ENCODE measurements around the gene SCYGR6.
"Not testable (repeated sequence)": the region's sequence is repeated elsewhere in the genome, so short reads cannot be mapped to it uniquely, and the experiment has no call there.

SCYGR6 gene, protein sequence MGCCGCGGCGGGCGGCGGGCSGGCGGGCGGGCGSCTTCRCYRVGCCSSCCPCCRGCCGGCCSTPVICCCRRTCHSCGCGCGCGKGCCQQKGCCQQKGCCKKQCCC

DNA sequence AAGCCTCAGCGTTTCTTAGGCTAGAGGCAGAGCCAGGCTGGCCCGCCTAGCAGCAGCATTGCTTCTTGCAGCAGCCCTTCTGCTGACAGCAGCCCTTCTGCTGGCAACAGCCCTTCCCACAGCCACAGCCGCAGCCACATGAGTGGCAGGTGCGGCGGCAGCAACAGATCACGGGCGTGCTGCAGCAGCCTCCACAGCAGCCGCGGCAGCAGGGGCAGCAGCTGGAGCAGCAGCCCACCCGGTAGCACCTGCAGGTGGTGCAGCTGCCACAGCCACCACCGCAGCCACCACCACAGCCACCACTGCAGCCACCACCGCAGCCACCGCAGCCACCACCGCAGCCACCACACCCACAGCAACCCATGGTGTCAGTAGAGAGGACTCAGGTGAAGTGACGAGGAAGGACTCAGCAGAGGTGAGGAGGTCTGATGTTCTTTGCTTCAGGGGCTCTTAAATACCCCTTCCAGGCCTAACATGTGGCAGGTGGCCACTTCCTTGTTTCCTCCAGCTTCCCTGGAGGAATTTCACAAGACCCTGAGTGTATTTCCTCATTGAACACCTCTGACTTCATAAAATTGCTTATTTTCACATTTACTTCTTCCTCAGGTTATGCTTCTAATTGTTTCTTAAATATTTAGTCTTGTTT lies at the start of gene SCYGR6:
SCYGR6 (minus strand) TSS at position 364 of the 646 bp plus-strand sequence; CDS start at position 364, 0 bp downstream.
- in situ Hi-C loops (cut with MboI; ENCODE audit: low sequenced_read_pairs), result no loop called here

DNA sequence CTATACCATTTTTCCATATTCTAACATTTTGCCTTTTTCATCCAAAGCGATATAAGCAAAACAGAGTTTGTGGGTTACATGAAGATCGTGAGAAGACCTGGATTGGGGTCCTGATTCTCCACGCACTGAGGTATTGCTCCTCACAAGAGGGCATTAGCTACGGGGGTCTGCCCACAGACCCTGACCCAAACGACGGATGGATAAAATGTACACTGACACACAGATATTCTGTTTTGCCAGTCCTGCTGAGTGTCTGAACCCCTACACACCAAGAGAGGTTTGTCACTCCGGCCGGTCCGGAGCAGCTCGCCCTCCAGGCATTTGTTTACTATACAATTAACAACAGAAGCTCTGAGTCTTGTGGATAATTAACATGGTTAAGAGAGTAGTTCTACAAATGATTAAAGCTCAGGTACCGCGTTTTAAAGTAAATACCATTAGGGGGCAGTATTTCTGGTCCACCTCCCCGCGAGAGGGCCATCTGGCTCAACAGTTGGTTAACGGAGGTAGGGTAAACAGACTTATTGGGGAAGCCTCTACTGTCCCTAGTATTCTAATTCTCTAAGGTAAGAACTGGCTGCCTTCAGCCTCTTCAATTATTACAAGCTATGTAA lies 49.6 kb upstream of the SCYGR6 start:
- in situ Hi-C loops (cut with MboI; ENCODE audit: low sequenced_read_pairs), result no loop called here

DNA sequence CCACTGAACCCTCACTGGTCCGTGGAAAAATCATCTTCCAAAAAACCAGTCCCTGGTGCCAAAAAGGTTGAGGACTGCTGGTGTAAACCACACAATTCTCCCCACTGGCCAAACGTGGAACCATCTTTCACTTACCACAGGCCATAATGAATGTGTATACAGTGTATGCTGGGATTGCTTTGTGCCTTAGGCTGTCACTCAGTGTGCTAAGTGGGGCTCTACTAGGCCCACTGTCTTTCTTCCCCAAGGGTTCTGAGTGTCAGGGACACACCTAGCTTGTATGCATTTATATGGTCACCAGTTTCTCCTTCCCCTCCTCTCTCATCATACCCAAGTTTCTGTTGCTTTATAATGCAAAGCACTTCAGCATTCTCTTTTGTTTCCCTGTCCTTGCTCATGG lies 48.4 kb upstream of the SCYGR6 start:
- in situ Hi-C loops (cut with MboI; ENCODE audit: low sequenced_read_pairs), result no loop called here

DNA sequence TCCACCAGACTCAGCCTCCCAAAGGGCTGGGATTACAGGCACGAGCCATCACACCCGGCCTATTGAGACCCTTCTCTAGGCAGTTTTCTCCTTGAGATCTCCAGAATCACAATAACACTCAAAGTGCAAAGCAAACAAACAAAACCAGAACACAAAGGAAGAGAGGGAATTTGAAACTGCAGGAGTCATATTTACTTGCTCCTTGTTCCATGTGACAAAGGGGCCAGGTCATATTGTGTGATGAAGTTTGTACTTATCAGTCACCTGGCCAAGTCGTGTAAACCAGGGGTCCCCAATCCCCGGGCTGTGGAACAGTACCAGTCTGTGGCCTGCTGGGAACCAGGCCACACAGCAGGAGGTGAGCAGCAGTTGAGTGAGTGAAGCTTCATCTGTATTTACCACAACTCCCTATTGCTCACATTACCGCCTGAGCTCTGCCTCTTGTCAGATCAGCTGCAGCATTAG lies 47.7 kb upstream of the SCYGR6 start:
- in situ Hi-C loops (cut with MboI; ENCODE audit: low sequenced_read_pairs), result no loop called here

DNA sequence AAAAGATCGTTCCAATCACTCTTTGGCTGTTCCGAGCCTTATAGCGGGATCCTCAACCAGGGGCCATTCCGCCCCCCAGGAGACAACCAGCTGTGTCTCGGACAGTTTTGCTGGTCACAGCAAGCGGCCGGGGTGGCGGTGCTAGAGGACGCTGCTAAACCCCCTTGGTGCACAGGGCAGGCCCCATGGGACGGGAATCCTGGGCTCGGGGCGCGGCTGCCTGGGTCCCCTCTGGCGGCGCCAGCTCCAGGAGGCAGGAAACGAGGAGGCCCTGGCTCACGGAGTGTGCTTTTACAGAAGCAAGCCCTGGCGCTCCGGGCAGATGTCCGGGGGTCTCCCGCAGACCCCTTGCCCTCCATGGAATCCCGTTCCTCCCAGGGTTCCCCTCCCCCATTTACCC lies 43.3 kb upstream of the SCYGR6 start:
- in situ Hi-C loops (cut with MboI; ENCODE audit: low sequenced_read_pairs), result no loop called here

DNA sequence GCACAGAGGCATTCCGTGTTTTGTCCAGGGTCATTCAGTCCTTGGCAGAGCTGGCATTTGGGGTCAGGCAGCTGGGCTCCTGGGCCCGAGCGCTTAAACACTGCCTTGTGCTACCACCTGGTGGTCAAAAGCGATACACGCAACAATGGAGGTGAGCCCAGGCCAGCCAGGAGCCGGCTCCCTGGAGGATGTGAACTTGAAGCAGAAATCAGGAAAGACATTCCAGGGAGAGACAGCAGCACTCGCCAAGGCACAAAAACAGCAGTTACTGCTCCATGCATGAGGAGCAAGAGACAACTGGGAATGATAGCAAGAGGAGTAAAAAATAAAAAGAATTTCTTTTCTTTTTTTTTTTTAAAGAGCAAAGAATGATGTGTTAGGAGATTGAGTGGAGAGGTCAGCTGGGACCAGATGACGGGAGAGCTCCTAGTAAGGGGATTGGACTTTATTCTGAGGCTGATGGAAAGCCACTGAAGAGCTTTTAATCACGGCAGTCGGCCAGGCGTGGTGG lies 41.9 kb upstream of the SCYGR6 start:
- in situ Hi-C loops (cut with MboI; ENCODE audit: low sequenced_read_pairs), result no loop called here

DNA sequence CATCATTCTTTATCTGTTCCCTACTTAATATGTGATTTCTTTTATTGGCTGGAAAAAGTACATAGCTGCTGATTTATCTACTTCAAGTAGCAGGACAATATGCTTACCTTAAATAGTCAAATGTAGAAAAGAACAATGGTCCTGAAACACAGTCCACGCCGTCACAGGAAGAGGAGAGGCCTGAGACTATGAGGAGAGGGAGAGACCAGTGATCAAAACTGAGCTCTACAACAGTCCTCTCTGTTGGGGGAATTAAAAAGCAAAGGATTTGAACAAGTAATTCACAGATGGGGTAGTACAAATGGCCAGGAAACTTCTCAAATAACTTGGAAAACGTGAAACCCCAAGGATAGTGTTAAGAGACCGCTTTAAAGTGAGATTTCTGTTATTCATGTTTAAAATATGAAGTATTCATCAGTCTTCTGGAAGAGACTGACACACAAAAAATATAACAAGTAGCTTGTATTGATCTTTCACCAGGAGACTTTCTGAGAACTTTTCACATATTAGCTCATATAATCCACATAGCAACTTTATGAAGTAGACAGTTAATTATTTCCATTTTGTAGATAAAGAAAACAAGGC lies 41.3 kb upstream of the SCYGR6 start:
- in situ Hi-C loops (cut with MboI; ENCODE audit: low sequenced_read_pairs), result no loop called here

DNA sequence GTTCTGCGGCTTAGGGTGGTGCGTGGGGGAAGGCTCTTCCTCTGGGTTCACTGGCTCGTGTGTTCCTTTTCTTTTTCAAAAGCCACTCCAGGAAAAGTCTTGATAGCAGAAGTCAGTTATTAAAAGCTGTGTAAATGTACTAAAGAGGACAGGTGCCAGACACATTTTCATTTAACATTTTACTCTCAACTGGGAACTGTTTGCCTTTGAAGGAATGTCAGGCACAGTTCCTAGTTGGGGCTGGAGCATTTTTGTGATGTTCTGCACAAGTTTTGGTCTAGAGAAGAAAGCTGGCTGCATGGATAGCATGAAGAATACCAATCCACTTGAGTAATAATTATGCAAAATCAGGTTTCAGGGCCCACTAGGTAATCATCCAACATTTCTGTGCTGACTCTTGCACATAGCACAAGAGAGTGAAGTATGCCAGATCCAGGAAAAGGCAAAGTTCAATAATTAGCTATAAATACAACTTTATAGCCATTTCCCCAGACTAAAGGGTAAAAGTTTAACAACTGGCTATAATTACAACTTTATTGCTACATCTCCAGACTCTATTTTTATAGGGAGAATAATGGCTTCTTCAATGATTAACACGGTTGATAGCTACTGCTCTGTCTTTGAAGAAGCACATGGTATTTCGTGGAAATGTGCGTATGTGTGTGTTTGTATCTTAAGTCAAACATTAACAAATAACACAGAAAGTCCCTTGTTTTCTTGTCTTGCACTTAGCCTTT lies 37.4 kb upstream of the SCYGR6 start:
- in situ Hi-C loops (cut with MboI; ENCODE audit: low sequenced_read_pairs), result no loop called here

DNA sequence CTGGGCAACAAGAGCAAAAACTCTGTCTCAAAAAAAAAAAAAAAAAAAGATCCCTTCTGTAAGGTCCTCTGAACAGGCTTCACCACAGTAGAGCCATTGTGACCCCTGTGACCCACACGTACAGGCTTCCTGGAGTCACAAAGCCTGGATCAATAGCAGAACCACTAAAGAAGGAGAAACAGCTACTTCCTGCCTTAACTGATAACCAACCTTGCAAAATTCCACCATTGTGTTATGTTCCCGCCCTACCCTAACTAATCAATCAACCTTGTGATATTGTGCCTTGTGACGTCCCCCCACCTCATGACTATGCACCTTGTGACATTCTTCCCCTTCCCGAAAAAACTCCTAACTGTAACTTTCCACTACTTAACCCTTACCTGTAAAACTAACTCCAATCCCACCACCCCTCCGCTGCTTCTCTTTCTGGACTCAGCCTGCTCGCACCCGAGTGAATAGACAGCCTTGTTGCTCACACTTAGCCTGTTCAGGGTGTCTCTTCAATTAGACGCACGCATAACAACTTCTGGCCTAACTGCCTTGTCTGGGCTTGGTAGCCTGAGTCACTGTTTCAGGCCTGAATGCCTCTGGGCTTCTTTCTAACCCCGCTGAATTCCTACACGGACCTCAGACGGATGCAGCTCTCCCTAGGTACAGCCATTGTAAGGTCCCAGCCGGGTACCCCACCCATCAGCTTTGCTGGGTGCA lies 35.0 kb upstream of the SCYGR6 start:
- in situ Hi-C loops (cut with MboI; ENCODE audit: low sequenced_read_pairs), result no loop called here

DNA sequence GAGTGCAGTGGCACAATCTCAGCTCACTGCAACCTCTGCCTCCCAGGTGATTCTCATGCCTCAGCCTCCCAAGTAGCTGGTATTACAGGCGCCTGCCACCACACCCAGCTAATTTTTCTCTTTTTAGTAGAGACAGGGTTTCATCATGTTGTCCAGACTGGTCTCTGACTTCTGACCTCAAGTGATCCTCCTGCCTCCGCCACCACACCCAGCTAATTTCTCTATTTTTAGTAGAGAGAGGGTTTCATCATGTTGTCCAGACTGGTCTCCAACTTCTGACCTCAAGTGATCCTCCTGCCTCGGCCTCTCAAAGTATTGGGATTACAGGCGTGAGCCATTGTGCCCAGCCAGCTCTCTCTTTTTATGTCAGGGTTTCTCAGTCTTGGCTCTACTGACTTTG lies 31.7 kb upstream of the SCYGR6 start:
- in situ Hi-C loops (cut with MboI; ENCODE audit: low sequenced_read_pairs), result not testable (repeated sequence)

DNA sequence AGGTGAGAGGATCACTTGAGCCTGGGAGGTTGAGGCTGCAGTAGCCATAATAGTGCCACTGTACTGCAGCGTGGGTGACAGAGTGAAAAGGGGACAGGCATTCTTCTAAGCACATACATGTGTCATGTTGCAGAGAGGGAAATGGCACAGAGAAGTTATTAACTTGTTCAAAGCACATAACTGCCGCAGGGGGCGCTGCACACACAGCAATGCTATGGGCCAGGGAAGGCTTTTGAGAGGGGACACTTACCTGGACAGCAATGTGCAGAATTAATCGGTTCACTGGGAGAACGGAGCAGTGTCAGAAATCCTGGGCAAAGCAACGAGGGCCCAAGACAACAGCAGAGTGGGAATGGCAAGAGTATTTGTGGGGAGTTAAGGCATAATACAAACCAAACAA lies 23.5 kb upstream of the SCYGR6 start:
- in situ Hi-C loops (cut with MboI; ENCODE audit: low sequenced_read_pairs), result no loop called here

DNA sequence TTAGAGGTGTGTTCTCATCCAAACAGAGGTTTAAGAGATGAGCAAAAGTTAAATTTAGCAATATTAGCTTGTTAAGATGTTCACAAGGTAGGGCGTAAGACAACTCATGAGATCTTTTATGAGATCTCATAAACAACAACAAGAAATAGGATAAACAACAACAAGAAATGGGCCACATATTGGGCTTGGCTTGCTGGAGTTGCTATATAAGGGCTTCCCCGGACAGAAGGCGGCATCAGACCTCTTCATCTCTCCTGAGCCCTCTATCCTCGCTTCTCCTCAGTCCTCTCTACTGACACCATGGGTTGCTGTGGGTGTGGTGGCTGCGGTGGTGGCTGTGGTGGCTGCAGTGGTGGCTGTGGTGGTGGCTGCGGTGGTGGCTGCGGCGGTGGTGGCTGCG lies 21.0 kb upstream of the SCYGR6 start, which contains the start of gene SCYGR8:
SCYGR8 (plus strand) TSS at position 301 of the 400 bp plus-strand sequence; CDS start at position 301, 0 bp downstream.
- in situ Hi-C loops (cut with MboI; ENCODE audit: low sequenced_read_pairs), result no loop called here

DNA sequence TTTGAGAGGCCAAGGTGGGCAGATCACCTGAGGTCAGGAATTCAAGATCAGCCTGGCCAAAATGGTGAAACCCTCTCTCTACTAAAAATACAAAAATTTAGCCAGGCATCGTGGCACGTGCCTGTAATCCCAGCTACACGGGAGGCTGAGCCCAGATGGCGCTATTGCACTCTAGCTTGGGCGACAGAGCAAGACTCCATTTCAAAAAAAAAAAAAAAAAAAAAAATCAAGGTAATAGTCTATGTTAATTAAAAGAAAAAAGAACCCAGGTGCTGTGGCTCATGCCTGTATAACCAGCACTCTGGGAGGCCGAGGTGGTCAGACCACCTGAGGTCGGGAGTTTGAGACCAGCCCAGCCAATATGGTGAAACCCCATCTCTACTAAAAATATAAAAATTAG lies 16.1 kb upstream of the SCYGR6 start:
- in situ Hi-C loops (cut with MboI; ENCODE audit: low sequenced_read_pairs), result not testable (repeated sequence)

DNA sequence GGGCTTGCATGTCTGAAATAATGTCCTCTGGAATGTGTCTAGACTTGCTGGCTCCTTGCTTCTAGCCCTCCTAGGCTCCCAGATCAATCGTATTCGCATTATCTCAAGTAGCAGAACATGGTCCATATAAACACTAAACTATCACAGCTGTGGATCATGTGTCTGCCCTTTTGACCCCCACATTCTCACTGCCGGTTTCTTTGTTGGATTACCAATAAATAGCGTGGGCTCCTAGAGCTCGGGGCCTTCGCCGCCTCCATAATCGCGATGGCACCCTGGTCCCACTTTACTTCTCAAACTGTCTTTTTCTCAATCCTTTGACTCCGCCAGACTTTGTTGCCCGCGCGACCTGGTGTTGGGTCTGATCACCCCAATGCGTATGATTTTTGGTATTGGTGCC lies 14.8 kb upstream of the SCYGR6 start:
- in situ Hi-C loops (cut with MboI; ENCODE audit: low sequenced_read_pairs), result no loop called here

DNA sequence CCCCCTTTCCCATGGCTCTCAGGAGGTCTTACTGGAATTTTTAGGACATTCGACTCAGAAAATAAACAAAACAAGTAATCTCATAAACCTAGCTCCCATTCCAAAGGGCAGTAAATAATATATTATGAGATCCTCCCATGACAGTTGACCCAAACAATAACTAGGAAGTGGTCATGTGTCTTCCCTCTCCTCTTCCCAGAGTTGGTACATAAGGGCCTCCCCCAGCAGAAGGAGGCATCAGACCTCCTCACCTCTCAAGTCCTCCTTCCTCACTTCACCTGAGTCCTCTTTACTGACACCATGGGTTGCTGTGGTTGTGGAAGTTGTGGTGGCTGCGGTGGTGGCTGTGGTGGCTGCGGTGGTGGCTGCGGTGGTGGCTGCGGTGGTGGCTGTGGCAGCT lies 3.5 kb upstream of the SCYGR6 start, which contains the start of gene SCYGR7:
SCYGR7 (plus strand) TSS at position 301 of the 400 bp plus-strand sequence; CDS start at position 301, 0 bp downstream.
- in situ Hi-C loops (cut with MboI; ENCODE audit: low sequenced_read_pairs), result no loop called here

DNA sequence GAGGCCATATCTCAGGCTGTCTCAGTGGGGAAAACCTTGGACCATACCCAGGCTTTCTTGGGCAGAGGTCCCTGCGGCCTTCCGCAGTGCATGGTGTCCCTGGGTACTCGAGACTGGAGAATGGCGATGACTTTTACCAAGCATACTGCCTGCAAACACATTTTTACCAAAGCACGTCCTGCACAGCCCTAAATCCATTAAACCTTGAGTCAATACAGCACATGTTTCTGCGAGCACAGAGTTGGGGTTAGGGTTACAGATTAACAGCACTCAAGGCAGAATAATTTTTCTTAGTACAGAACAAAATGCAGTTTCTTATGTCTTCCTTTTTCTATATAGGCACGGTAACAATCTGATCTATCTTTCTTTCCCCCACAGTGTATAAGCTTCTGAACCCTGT lies 1.7 kb downstream of the SCYGR6 start:
- in situ Hi-C loops (cut with MboI; ENCODE audit: low sequenced_read_pairs), result not testable (repeated sequence)

DNA sequence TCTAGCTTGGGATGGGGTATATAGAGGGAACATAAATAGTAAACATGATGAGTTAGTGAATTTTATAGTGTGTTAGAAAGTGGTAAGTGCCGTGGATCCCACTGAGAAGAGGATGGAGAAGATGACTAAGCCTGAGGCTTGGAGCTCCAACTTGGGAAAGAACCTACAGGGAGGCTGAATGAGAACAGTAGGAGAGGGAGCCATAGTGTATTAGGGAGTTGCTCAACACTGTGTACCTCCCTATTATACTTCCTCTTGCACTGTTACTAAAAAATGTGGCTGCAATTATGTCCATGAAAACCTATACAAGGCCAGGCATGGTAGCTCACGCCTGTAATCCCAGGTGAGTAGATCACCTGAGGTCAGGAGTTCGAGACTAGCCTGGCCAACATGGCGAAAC lies 3.9 kb downstream of the SCYGR6 start:
- in situ Hi-C loops (cut with MboI; ENCODE audit: low sequenced_read_pairs), result no loop called here

DNA sequence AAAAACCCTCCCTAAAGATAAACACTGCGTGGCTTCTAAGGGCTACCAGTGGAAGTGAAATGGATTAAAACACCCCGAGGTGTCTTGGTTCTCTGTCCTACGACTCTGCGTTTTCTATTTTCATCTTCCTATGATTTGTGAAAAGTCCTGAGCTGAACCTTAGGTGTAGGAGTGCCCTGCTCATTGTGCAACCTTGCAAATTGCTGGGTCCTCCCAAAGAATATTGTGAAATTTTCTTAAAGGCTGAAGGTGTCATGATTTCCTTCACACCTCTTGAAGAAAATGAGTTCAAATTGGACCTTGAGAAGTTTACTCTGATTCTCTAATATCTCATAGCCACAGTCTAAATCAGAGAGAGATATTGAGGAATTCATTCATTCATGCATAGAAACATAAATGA lies 4.9 kb downstream of the SCYGR6 start:
- in situ Hi-C loops (cut with MboI; ENCODE audit: low sequenced_read_pairs), result no loop called here

DNA sequence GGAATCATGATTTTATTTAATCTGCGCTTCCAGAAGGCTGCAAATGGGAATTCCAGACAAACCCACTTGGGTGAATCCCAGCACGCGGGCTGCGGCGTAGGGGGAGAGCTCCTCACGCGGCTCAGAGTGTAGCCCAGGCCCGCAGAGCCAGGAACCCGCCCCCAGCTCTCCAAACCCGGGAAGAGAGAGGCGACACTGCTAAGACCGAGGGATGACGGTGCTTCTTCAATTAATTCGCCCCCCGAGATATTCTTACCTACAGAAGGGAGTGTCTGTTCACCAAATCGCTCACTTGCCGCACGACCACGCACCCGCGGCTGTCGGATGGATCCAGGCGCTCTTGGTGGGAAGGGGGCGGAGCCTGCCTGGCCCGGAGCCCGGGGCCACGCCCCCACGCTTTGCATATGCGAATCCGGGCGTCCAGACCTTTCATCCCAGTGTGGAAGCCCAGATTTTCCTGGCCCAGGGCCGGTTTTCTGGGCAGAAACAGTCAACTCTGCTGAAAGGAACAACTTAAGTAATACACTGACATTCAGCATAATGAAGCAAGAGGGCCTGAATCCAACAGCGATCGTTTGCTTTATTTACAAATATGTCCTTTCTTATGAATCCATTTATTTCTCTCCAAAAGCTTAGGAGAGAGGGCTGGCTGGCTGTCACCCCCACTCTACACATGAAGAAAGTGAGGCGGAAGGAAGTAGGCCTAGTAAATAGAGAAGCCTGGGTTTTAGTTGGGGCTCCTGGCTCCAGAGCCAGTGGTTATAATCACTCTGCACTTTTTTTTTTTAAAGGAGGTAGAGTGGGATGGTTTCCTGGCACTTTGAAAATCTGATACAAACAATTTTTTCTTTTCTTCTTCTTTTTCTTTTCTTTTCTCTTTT lies 6.6 kb downstream of the SCYGR6 start, which contains the start of gene SLC19A3:
SLC19A3 (minus strand) TSS at position 342 of the 881 bp plus-strand sequence. CDS start 15,710 bp downstream, outside the sequence.
- in situ Hi-C loops (cut with MboI; ENCODE audit: low sequenced_read_pairs), result no loop called here

Data from HL-60/S4 treated with retinoic acid at 250 ng/mL for 4 days and 3 days (cell line).